ENCODE data around the gene TMEM108.

The TMEM108 gene

DNA sequence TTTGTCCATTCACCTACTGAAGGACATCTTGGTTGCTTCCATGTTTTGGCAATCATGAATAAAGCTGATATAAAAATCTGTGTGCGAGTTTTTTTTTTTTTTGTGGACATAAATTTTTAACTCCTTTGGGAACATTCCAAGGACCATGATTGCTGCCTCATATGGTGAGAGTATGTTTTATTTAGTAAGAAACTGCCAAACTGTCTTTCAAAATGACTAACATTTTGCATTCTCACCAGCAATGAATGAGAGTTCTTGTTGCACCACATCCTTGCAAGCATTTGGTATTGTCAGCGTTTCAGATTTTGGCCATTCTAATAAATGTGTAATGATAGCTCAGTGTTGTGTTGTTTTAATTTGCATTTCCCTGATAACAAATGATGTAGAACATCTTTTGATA lies 12.7 kb downstream of the TMEM108 start:
- Histone ChIP-seq H3K4me3 (ENCODE audit: low read depth, low read length, poor library complexity, severe bottlenecking) (no peak overlapping the region), H3K4me2 (ENCODE audit: low read length) (no peak overlapping the region), H3F3A (ENCODE audit: insufficient read depth, low read length) (no peaks in the 10 kb centered on the region), H3K36me3 (ENCODE audit: insufficient read depth, low read length) (no peaks in the 10 kb centered on the region), H3K79me2 (ENCODE audit: insufficient read depth, low read length) (no peaks in the 10 kb centered on the region), H3K9ac (ENCODE audit: low read length) (no peak overlapping the region), H4K20me1 (ENCODE audit: insufficient read depth, low read length) (no peaks in the 10 kb centered on the region), H2AFZ (ENCODE audit: low read length) (no peak overlapping the region), H3K9me2 (ENCODE audit: low read depth, low read length) (no peaks in the 10 kb centered on the region), H3K27me3 (ENCODE audit: insufficient read depth, low read length) (peaks cover 2% of the 10 kb centered on the region; the same call in 1 of the 2 replicates), H3K4me1 (ENCODE audit: insufficient read depth, low read length, severe bottlenecking) (no peaks in the 10 kb centered on the region), H3K9me3 (ENCODE audit: low read length) (no peaks in the 10 kb centered on the region), H3K27ac (ENCODE audit: low read depth, low read length, poor library complexity, severe bottlenecking) (no peak overlapping the region)
- no peak for TF ChIP-seq EZH2 (IDR thresholded peaks at IDR 0.05; ENCODE audit: borderline replicate concordance, low read length)
- TF ChIP-seq, protein P1, sequence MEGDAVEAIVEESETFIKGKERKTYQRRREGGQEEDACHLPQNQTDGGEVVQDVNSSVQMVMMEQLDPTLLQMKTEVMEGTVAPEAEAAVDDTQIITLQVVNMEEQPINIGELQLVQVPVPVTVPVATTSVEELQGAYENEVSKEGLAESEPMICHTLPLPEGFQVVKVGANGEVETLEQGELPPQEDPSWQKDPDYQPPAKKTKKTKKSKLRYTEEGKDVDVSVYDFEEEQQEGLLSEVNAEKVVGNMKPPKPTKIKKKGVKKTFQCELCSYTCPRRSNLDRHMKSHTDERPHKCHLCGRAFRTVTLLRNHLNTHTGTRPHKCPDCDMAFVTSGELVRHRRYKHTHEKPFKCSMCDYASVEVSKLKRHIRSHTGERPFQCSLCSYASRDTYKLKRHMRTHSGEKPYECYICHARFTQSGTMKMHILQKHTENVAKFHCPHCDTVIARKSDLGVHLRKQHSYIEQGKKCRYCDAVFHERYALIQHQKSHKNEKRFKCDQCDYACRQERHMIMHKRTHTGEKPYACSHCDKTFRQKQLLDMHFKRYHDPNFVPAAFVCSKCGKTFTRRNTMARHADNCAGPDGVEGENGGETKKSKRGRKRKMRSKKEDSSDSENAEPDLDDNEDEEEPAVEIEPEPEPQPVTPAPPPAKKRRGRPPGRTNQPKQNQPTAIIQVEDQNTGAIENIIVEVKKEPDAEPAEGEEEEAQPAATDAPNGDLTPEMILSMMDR (IDR thresholded peaks at IDR 0.05; ENCODE audit: low read length), result no peak

DNA sequence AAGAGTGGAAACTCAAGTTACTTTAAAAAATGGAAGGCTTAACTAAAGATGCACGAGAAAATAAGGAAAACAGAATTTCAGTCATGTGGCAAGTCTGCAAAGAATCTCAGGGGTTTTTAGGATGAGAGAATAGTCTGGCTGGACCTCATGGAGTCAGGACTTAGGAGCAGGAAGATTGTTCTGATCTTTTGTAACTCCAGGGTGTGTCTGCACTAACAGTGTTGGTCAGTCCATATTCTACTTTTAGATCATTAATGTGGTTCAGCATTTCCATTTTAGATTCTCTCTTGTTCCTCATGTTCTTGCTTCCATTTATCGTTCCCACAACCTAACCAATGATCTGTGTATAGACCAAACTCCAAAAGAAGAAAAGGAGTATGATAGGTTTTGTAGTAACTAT lies 15.3 kb downstream of the TMEM108 start:
- Histone ChIP-seq H3K27me3 (ENCODE audit: insufficient read depth, low read length) (peaks cover 2% of the 10 kb centered on the region; the same call in 1 of the 2 replicates), H3K79me2 (ENCODE audit: insufficient read depth, low read length) (no peaks in the 10 kb centered on the region), H2AFZ (ENCODE audit: low read length) (no peak overlapping the region), H3F3A (ENCODE audit: insufficient read depth, low read length) (no peaks in the 10 kb centered on the region), H3K36me3 (ENCODE audit: insufficient read depth, low read length) (no peaks in the 10 kb centered on the region), H3K4me1 (ENCODE audit: insufficient read depth, low read length, severe bottlenecking) (no peaks in the 10 kb centered on the region), H3K27ac (ENCODE audit: low read depth, low read length, poor library complexity, severe bottlenecking) (no peak overlapping the region), H3K9me3 (ENCODE audit: low read length) (no peaks in the 10 kb centered on the region), H3K9ac (ENCODE audit: low read length) (no peak overlapping the region), H4K20me1 (ENCODE audit: insufficient read depth, low read length) (no peaks in the 10 kb centered on the region), H3K4me2 (ENCODE audit: low read length) (no peak overlapping the region), H3K9me2 (ENCODE audit: low read depth, low read length) (no peaks in the 10 kb centered on the region), H3K4me3 (ENCODE audit: low read depth, low read length, poor library complexity, severe bottlenecking) (no peak overlapping the region)
- no peak for TF ChIP-seq EZH2 (IDR thresholded peaks at IDR 0.05; ENCODE audit: borderline replicate concordance, low read length)
- TF ChIP-seq, protein P1 (IDR thresholded peaks at IDR 0.05; ENCODE audit: low read length), result no peak

DNA sequence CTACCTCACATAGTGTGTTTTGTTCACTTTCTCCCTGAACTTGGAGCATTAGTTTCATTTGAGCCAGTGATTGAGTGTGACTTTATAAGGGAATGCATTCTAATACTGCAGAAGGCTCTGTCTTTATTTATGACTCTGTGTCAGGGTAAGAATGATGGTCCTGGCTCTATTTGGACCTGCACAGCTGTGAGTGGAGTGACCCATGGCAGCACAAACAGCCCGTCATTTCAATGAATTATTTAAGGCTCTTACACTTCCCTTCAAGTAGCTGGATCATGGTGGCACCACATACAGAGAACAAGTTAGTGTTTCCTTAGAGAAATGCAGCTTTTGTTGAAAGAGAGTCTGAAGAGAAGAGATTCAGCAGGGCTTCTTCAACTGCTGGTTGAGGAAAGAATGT lies 16.4 kb downstream of the TMEM108 start:
- TF ChIP-seq, protein P1 (IDR thresholded peaks at IDR 0.05; ENCODE audit: low read length), result no peak
- TF ChIP-seq EZH2 (IDR thresholded peaks at IDR 0.05; ENCODE audit: borderline replicate concordance, low read length), result no peak
- Histone ChIP-seq H3K9me3 (ENCODE audit: low read length) (no peaks in the 10 kb centered on the region), H3K27me3 (ENCODE audit: insufficient read depth, low read length) (peaks cover 2% of the 10 kb centered on the region; the same call in 1 of the 2 replicates), H3K9me2 (ENCODE audit: low read depth, low read length) (no peaks in the 10 kb centered on the region), H3K4me2 (ENCODE audit: low read length) (no peak overlapping the region), H3F3A (ENCODE audit: insufficient read depth, low read length) (no peaks in the 10 kb centered on the region), H3K4me1 (ENCODE audit: insufficient read depth, low read length, severe bottlenecking) (no peaks in the 10 kb centered on the region), H3K36me3 (ENCODE audit: insufficient read depth, low read length) (no peaks in the 10 kb centered on the region), H3K27ac (ENCODE audit: low read depth, low read length, poor library complexity, severe bottlenecking) (no peak overlapping the region), H2AFZ (ENCODE audit: low read length) (no peak overlapping the region), H4K20me1 (ENCODE audit: insufficient read depth, low read length) (no peaks in the 10 kb centered on the region), H3K9ac (ENCODE audit: low read length) (no peak overlapping the region), H3K4me3 (ENCODE audit: low read depth, low read length, poor library complexity, severe bottlenecking) (no peak overlapping the region), H3K79me2 (ENCODE audit: insufficient read depth, low read length) (no peaks in the 10 kb centered on the region)

All from OCI-LY1 (cell line).